GM12878 (cell line): Measurements from ENCODE around the gene GMPPB. TPM values are rescaled to one million over a fixed set of nuclear protein-coding genes. Genes with fewer than 3 reads are reported as not detected.

Experiments
- ATAC-seq: fragments of 200-7000 bp; cut with Tn5 transposase; 3 replicates; pipeline ENCODE4 v1.9.1; 2020; ENCODE audit warnings: mild to moderate bottlenecking, moderate library complexity
- BruUV-seq: library from RNA; stranded (reverse); fragments of 400-500 nt; replicated peaks from 2 replicates; lab custom pipeline; 2021; lab: Mats Ljungman, UMichigan
- CTCF ChIA-PET: fragments of 300-600 bp; sonication (Branson Sonifier 250); formaldehyde crosslinking; extraction: SDS; loops from one replicate; lab custom pipeline; 2021; ENCODE audit warnings: inconsistent platforms; lab: Yijun Ruan, JAX
- POLR2A ChIA-PET: fragments of 350-600 bp; formaldehyde crosslinking; extraction: SDS; loops from one replicate; lab custom pipeline; 2021; ENCODE audit warnings: inconsistent platforms; lab: Charles Lee
- RAD21 ChIA-PET: fragments of 300-600 bp; sonication (Branson Sonifier 250); formaldehyde crosslinking; loops from one replicate; lab custom pipeline; 2023; ENCODE audit warnings: antibody characterized with exemption; ENCODE audit not compliant: unreplicated experiment; lab: Charles Lee
- SMC1A ChIA-PET: fragments of 300-600 bp; sonication (Branson Sonifier 250); formaldehyde crosslinking; loops from one replicate; lab custom pipeline; 2023; ENCODE audit not compliant: unreplicated experiment, uncharacterized antibody; lab: Charles Lee
- DNase-seq: peaks from one replicate; pipeline ENCODE4 v3.0.0-alpha.2; 2011; ENCODE audit warnings: low read depth, low spot score
- FAIRE-seq: peaks from 3 replicates; lab custom pipeline; 2011; peaks lifted over from hg19 to GRCh38; lab: Jason Lieb, UNC
- H2AFZ ChIP-seq: 2 replicates; pipeline ENCODE4 v1.6.0; 2011; ENCODE audit warnings: low read depth, low read length, control low read depth; ENCODE audit not compliant: control insufficient read depth
- H3K27ac ChIP-seq: 2 replicates; pipeline ENCODE4 v1.5.1; 2011; ENCODE audit warnings: control low read depth; ENCODE audit not compliant: control insufficient read depth, insufficient read depth
- H3K27me3 ChIP-seq, 2 experiments: replicated peaks in 1 of 2; 2 replicates each; pipeline versions ENCODE4 v1.6.0 to v1.6.1; 2011; ENCODE audit warnings: low read length in 1 of 2; ENCODE audit not compliant: control insufficient read depth in 2 of 2, insufficient read depth in 2 of 2
- H3K36me3 ChIP-seq, 2 experiments: 2 replicates each; pipeline ENCODE4 v1.5.1; 2011; ENCODE audit warnings: low read length in 1 of 2; ENCODE audit not compliant: control insufficient read depth in 2 of 2, insufficient read depth in 2 of 2
- H3K4me1 ChIP-seq: 2 replicates; pipeline ENCODE4 v1.6.1; 2011; ENCODE audit warnings: mild to moderate bottlenecking, low read length, moderate library complexity, mixed read lengths; ENCODE audit not compliant: control insufficient read depth, insufficient read depth
- H3K4me2 ChIP-seq: 2 replicates; pipeline ENCODE4 v1.6.0; 2011; ENCODE audit warnings: control low read depth; ENCODE audit not compliant: control insufficient read depth, insufficient read depth
- H3K4me3 ChIP-seq: fragments of 200-600 bp; sonication (generic); 2 replicates; pipeline ENCODE4 v1.5.1; 2016
- H3K79me2 ChIP-seq: 2 replicates; pipeline ENCODE4 v1.6.0; 2011; ENCODE audit warnings: low read length; ENCODE audit not compliant: control insufficient read depth, insufficient read depth
- H3K9ac ChIP-seq: 2 replicates; pipeline ENCODE4 v1.8.0; 2011; ENCODE audit warnings: low read length, control low read depth, mixed read lengths; ENCODE audit not compliant: control insufficient read depth, insufficient read depth
- H3K9me3 ChIP-seq: replicated peaks from 3 replicates; pipeline ENCODE4 v1.5.1; 2011; ENCODE audit warnings: mild to moderate bottlenecking, low read length; ENCODE audit not compliant: control insufficient read depth, insufficient read depth
- H4K20me1 ChIP-seq: 2 replicates; pipeline ENCODE4 v1.6.0; 2011; ENCODE audit not compliant: control insufficient read depth, insufficient read depth
- BHLHE40 ChIP-seq, 2 experiments: fragments of 450-650 bp in 1 of 2; IDR thresholded peaks; 2 replicates each; pipeline ENCODE4 v1.6.1; 2011 to 2017; ENCODE audit warnings: low read depth in 2 of 2, borderline replicate concordance in 1 of 2, improper control_type of control experiment in 1 of 2, low read length in 1 of 2, mild to moderate bottlenecking in 1 of 2
- CHD4 ChIP-seq: fragments of 200-600 bp; sonication (generic); IDR thresholded peaks from 2 replicates; pipeline ENCODE4 v1.6.1; 2016; ENCODE audit warnings: mild to moderate bottlenecking
- FOXM1 ChIP-seq: IDR thresholded peaks from 2 replicates; pipeline ENCODE4 v1.6.1; 2012; ENCODE audit warnings: low read depth, mild to moderate bottlenecking, inconsistent platforms, low read length, moderate library complexity
- HDAC6 ChIP-seq: fragments of 200-600 bp; sonication (generic); IDR thresholded peaks from one replicate; pipeline ENCODE4 v1.8.0; 2017; ENCODE audit warnings: antibody characterized with exemption; ENCODE audit not compliant: unreplicated experiment
- KLF5 ChIP-seq: fragments of 450-650 bp; IDR thresholded peaks from 2 replicates; pipeline ENCODE4 v1.6.1; 2014; ENCODE audit warnings: mild to moderate bottlenecking; ENCODE audit not compliant: partially characterized antibody
- MTA3 ChIP-seq: IDR thresholded peaks from 2 replicates; pipeline ENCODE4 v1.6.1; 2012; ENCODE audit warnings: low read length, inconsistent platforms, borderline replicate concordance
- MYB ChIP-seq: fragments of 150-350 bp; IDR thresholded peaks from 2 replicates; pipeline ENCODE4 v1.6.1; 2014; ENCODE audit warnings: mild to moderate bottlenecking, low read depth, low read length, borderline replicate concordance
- NBN ChIP-seq: fragments of 450-650 bp; IDR thresholded peaks from 2 replicates; pipeline ENCODE4 v1.6.1; 2016
- NFYB ChIP-seq: IDR thresholded peaks from 2 replicates; pipeline ENCODE4 v1.6.1; 2011; ENCODE audit warnings: low read depth, mild to moderate bottlenecking, low read length, improper control_type of control experiment, moderate library complexity; ENCODE audit not compliant: insufficient read depth
- RCOR1 ChIP-seq: conservative IDR thresholded peaks from 2 replicates; pipeline ENCODE4 v1.6.1; 2012; ENCODE audit warnings: low read depth, low read length, improper control_type of control experiment
- RELA ChIP-seq: fragments of 450-650 bp; IDR thresholded peaks from 2 replicates; pipeline ENCODE4 v1.8.0; 2014; ENCODE audit warnings: borderline replicate concordance; ENCODE audit not compliant: partially characterized antibody
- TBL1XR1 ChIP-seq: IDR thresholded peaks from 2 replicates; pipeline ENCODE4 v1.6.1; 2012; ENCODE audit warnings: low read depth, low read length, improper control_type of control experiment
- WGBS: methylation state at CpG from one replicate; pipeline ENCODE4 v1.1.6; 2016; ENCODE audit warnings: low lambda C conversion rate; ENCODE audit not compliant: insufficient replicate concordance, insufficient coverage; ENCODE audit errors: missing lambda C conversion rate; 5-methylcytosine and 5-hydroxymethylcytosine counted together
- in situ Hi-C: fragments of 300-500 bp; cut with MboI; formaldehyde crosslinking; loops from 9 replicates; pipeline ENCODE4 v1.14.3; 2018; ENCODE audit warnings: mixed read lengths
- intact Hi-C: fragments of 100-400 bp; cut with micrococcal nuclease; formaldehyde crosslinking; loops from one replicate; pipeline ENCODE4 v1.14.2; 2022; ENCODE audit not compliant: unreplicated experiment
- polyA plus RNA-seq, 11 experiments: library from polyadenylated mRNA; depleted of rRNA in 4 of 11; unstranded in 6 of 11; stranded (reverse) in 5 of 11; fragments of >200 nt; fragmentation: Nextera tagmentation in 4 of 11; fragmentation: Illumina TruSeq in 1 of 11; extraction: Ambion mirVana in 4 of 11; extraction: Trizol in 1 of 11; gene quantifications; 1 replicate in 1 of 11; 2 replicates in 10 of 11; pipeline versions ENCODE4 v1.2.1 to v1.2.3, GENCODE V29; 2011 to 2016; ENCODE audit warnings: inconsistent platforms in 2 of 11, missing spikeins in 2 of 11, low read depth in 1 of 11
- total RNA-seq, 4 experiments: library from RNA; depleted of rRNA in 3 of 4; stranded (reverse); fragments of >200 nt in 3 of 4; fragmentation: Illumina TruSeq in 1 of 4; extraction: Trizol in 1 of 4; gene quantifications; 2 replicates each; pipeline versions ENCODE4 v1.2.1 to v1.2.3, GENCODE V29; 2013 to 2021
- TF ChIP-seq, protein P1 (sequence below): fragments of 450-650 bp; IDR thresholded peaks from 2 replicates; pipeline ENCODE4 v1.6.1; 2016; ENCODE audit warnings: mild to moderate bottlenecking
- TF ChIP-seq, protein P2 (sequence below): fragments of 450-650 bp; IDR thresholded peaks from 2 replicates; pipeline ENCODE4 v1.6.1; 2018; ENCODE audit warnings: mild to moderate bottlenecking, low read depth, moderate library complexity; ENCODE audit not compliant: partially characterized antibody

Gene GMPPB
- total and polyA plus RNA-seq, 10 of the 15 experiments (the other 5 are each of a cell fraction or from before 2014, with no cell fraction given): 2.3 to 99.5 (median 23.3) TPM

DNA sequence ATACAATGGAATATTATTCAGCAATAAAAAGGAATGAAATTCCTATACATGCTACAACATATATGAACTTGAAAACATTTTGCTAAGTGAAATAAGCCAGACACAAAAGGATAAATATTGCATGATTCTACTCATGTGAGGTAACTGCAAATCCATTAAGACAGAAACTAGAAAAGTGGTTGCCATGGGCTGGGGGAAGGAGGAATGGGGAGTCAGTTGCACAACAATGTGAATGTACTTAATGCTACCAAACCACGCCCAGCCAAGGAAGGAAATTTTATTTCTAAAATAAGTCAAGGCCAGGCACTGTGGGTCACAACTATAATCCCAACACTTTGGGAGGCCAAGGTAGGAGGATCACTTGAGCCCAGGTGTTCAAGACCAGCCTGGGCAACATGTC, 9.8 kb upstream of the GMPPB start:
- ATAC-seq (no peak), DNase-seq (no peak), FAIRE-seq (no peak)
- BruUV-seq: no TSS peak
- Histone ChIP-seq H3K36me3 (peaks cover 13 to 17% of the 10 kb centered on the region in 2 experiments; a peak in 3 of 4 replicates), H3K4me3 (no peak overlapping the region), H3K4me2 (no peak overlapping the region), H3K27me3 (no peaks in the 10 kb centered on the region), H3K4me1 (no peaks in the 10 kb centered on the region), H3K9me3 (no peaks in the 10 kb centered on the region), H3K79me2 (no peaks in the 10 kb centered on the region), H3K27ac (no peak overlapping the region), H4K20me1 (no peaks in the 10 kb centered on the region), H2AFZ (no peak overlapping the region), H3K9ac (no peak overlapping the region)
- RAD21 ChIA-PET: no interaction called here
- intact Hi-C loops: no loop called here
- POLR2A ChIA-PET: no interaction called here
- CTCF ChIA-PET: no interaction called here
- SMC1A ChIA-PET: no interaction called here
- 88% methylated on average over 1 of the region's 1 CpG for WGBS
- TF ChIP-seq TBL1XR1: no peak
- TF ChIP-seq FOXM1: no peak
- TF ChIP-seq, protein P1, sequence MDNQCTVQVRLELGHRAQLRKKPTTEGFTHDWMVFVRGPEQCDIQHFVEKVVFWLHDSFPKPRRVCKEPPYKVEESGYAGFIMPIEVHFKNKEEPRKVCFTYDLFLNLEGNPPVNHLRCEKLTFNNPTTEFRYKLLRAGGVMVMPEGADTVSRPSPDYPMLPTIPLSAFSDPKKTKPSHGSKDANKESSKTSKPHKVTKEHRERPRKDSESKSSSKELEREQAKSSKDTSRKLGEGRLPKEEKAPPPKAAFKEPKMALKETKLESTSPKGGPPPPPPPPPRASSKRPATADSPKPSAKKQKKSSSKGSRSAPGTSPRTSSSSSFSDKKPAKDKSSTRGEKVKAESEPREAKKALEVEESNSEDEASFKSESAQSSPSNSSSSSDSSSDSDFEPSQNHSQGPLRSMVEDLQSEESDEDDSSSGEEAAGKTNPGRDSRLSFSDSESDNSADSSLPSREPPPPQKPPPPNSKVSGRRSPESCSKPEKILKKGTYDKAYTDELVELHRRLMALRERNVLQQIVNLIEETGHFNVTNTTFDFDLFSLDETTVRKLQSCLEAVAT: no peak
- no peak for TF ChIP-seq MTA3
- no peak for TF ChIP-seq NFYB
- no peak for TF ChIP-seq KLF5
- no peak for TF ChIP-seq HDAC6
- no peak for TF ChIP-seq RCOR1
- TF ChIP-seq CHD4: no peak
- no peak for TF ChIP-seq BHLHE40 (IDR thresholded peaks at IDR 0.05; ENCODE audit: borderline replicate concordance in 1 of 2, low read depth in 2 of 2, low read length in 1 of 2)
- TF ChIP-seq, protein P2, sequence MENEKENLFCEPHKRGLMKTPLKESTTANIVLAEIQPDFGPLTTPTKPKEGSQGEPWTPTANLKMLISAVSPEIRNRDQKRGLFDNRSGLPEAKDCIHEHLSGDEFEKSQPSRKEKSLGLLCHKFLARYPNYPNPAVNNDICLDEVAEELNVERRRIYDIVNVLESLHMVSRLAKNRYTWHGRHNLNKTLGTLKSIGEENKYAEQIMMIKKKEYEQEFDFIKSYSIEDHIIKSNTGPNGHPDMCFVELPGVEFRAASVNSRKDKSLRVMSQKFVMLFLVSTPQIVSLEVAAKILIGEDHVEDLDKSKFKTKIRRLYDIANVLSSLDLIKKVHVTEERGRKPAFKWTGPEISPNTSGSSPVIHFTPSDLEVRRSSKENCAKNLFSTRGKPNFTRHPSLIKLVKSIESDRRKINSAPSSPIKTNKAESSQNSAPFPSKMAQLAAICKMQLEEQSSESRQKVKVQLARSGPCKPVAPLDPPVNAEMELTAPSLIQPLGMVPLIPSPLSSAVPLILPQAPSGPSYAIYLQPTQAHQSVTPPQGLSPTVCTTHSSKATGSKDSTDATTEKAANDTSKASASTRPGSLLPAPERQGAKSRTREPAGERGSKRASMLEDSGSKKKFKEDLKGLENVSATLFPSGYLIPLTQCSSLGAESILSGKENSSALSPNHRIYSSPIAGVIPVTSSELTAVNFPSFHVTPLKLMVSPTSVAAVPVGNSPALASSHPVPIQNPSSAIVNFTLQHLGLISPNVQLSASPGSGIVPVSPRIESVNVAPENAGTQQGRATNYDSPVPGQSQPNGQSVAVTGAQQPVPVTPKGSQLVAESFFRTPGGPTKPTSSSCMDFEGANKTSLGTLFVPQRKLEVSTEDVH: no peak
- TF ChIP-seq RELA: no peak
- no peak for TF ChIP-seq MYB
- TF ChIP-seq NBN: no peak
- in situ Hi-C loops: no loop called here
